Measurements from ENCODE around the gene FUT3. TPM values are rescaled to one million over a fixed set of nuclear protein-coding genes. Genes with fewer than 3 reads are reported as not detected.
A peak's percentile ranks its signal among the peaks of the same experiment; 100 is the strongest.

FUT3 gene
- total RNA-seq, 1 donor from 2014 or later: not detected

DNA sequence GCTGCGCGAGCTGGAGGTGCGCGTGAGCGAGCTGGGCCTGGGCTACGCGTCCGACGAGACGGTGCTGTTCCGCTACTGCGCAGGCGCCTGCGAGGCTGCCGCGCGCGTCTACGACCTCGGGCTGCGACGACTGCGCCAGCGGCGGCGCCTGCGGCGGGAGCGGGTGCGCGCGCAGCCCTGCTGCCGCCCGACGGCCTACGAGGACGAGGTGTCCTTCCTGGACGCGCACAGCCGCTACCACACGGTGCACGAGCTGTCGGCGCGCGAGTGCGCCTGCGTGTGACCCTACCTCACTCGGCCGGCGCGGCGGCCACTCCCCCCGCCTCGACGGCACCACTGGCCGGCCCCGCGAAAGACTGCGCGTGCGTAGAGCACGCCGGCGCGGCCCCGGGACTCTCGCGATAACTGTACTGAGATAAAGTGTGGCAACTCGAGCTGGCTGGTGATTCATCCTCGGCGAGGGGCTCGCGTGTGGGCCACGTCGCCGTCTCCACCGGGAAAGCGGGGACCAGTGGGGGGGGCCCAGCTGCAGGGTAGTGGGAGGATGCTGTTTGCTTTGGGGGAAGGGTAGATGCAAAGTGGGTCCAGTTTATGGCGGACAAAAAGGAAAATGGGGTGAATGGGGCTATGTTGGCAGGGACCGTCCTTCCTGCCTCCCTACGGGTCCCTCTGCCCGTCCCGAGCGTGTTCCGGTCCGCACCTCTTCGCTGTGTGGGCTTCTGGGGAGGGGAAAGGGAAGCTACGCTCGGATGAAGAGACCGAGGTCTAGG lies 23.2 kb downstream of the FUT3 start:
- no peak for FAIRE-seq
- DNase-seq (ENCODE audit: low spot score in 2 of 2): peak; percentile 91 to 94

DNA sequence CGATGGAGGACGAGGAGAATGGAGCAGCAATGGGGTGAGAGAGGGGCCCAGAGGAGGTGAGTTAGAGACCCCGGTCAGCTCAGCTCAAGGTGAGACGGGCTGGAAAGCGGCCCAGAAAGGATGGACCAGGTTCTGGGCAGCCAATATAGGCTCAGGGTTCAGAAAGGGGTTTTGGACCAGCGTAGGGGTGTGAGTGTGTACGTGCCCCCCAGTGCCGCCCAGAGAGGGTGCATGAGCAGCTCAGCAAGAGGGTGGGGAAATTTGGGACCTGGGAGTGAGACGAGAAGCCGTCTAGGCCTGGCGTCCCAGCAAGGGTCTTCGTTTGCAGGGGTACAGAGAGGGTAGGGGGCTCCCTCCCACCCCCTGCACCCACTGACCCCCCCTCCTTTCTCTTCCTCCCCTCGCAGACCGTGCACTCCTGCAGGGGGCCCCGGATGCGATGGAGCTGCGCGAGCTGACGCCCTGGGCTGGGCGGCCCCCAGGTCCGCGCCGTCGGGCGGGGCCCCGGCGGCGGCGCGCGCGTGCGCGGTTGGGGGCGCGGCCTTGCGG lies 23.8 kb downstream of the FUT3 start:
- FAIRE-seq (no peak), DNase-seq (ENCODE audit: low spot score in 2 of 2) (no peak)

- FAIRE-seq: no peak
These were observed 24.5 kb downstream of the FUT3 start for GRCh38 chr19:5826531-5827341.

DNA sequence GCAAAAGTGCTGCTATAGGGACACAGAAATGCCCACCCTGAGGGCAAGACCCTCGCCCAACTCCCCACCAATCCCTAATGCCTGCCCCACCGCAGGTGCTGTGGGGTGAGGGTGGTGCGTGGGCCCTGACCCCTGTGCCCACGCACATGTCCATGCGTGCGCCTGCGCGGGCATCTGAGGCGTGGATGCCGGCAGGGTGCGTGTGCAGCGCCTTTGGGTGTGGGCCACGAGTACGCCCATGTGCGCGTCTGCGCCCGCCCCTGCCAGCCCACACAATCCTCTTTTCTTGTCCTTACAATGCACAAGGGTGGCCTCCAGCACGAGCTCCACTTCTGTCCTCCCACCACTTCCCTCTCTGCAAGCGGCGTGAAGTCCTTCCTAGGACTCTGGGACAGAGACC lies 26.1 kb downstream of the FUT3 start:
- DNase-seq (ENCODE audit: low spot score in 2 of 2) (no peak), FAIRE-seq (no peak)

More at GRCh38 chr19:5826531-5827341, 24.5 kb downstream of the FUT3 start:
- no peak for DNase-seq (ENCODE audit: low spot score in 2 of 2)

- FAIRE-seq (no peak), DNase-seq (ENCODE audit: low spot score in 2 of 2) (no peak)
These were observed 26.5 kb downstream of the FUT3 start for GRCh38 chr19:5824751-5825150.

GRCh38 chr19:5823579-5824281 lies 27.5 kb downstream of the FUT3 start:
- FAIRE-seq (no peak), DNase-seq (ENCODE audit: low spot score in 2 of 2) (no peak)

DNA sequence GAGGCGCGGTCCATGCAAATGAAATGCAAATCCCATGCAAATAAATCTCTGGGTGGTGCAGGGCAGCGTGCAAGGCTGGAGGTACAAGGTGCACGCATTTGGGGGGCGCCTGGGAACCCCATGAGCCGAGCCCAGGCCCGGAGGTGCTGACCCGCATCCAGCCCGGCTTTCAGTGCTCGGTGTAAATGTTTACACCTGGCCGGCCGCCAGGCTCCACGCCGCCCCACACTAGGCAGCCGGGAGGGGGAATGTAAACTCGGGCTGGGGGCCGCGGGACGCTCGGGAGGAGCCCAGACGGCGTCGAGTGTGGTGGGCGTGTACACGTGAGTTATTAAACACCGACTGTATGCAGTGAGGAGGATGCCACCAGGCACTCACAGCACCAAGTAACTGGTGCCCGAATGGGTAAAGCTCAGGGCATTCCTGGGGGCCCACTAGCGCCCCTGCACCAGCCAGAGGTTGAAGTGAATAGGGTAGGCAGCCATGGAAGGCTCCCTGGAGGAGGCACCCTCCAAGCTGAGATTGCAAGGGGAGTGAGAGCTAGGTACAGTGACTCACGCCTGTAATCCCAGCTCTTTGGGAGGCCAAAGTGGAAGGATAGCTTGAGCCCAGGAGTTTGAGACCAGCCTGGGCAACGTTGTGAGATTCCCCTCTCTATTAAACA lies 28.9 kb downstream of the FUT3 start:
- DNase-seq (ENCODE audit: low spot score in 2 of 2): no peak
- no peak for FAIRE-seq

DNA sequence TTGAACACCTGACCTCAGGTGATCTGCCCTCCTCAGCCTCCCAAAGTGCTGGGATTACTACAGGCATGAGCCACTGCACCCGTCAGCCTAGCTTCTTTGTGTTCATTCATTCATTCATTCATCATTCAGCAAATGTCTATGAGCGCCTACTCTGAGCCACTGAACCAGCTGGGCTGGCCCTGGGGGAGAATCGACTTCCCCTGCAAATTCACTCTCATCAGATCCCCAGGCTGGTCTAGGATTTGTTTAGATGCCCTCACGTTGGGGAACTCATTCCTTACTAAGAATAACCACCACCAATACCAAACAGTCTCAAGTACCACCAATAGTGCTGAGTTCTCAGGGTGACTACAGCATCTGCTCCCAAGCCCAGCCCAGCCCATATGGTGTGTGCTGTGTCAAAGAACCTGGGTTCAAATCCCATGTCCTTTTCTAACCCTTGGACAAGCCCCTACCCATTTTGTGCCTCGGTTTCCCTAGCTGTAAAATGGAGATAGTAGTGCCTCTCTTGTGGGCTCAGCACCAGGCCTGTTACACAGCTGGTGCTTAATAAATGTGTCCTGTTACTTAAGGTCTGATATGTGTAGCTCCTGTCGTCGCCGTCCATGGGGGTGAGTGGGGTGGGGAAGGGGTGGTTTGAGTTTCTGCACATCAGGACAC lies 29.6 kb downstream of the FUT3 start:
- FAIRE-seq: no peak
- no peak for DNase-seq (ENCODE audit: low spot score in 2 of 2)

DNA sequence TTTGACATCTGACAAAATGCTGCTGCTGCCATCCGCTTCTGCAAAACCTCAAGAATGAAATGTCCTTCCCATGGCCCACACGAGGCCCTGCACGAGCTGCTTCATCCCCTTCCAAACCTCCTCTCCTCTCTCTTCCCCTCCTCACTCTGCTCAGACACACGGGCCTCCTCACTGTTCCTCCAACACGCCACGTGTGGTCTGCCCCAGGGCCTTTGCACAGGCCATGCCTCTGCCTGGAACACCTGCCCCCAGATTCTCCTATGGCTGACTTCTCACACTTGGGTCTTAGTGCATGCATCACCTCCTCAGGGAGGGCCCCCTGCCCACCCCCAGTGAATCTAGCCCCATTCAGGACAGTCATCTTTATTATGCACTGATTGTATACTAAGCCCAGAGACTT lies 30.5 kb downstream of the FUT3 start:
- no peak for FAIRE-seq
- DNase-seq (ENCODE audit: low spot score in 2 of 2): no peak

DNA sequence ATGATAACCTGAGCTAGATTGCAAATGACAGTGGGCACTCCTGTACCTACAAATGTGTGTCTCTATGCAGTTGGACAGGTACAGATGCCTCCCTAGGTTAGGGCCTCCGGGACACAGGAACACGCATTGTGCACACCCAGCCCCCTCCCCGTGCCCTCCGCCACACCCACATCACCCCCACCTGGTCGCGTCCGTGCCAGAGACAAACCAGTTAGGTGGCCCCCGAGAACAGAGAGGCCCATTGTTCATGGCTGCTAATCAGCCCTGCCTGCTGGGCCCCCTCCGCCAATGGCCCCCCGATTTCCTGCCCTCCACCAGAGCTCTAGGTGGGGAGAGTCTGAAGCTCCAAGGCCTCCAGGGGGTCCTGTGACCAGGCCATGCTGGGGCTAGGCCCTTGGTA lies 32.7 kb downstream of the FUT3 start:
- FAIRE-seq (no peak), DNase-seq (ENCODE audit: low spot score in 2 of 2) (no peak)

GRCh38 chr19:5817218-5817617 lies 34.0 kb downstream of the FUT3 start:
- no peak for FAIRE-seq
- DNase-seq (ENCODE audit: low spot score in 2 of 2): no peak

GRCh38 chr19:5814852-5815246 lies 36.4 kb downstream of the FUT3 start:
- no peak for FAIRE-seq
- DNase-seq (ENCODE audit: low spot score in 2 of 2): no peak

- FAIRE-seq: no peak
- DNase-seq (ENCODE audit: low spot score in 2 of 2): no peak
These were observed 37.0 kb downstream of the FUT3 start for GRCh38 chr19:5814123-5814851.

DNA sequence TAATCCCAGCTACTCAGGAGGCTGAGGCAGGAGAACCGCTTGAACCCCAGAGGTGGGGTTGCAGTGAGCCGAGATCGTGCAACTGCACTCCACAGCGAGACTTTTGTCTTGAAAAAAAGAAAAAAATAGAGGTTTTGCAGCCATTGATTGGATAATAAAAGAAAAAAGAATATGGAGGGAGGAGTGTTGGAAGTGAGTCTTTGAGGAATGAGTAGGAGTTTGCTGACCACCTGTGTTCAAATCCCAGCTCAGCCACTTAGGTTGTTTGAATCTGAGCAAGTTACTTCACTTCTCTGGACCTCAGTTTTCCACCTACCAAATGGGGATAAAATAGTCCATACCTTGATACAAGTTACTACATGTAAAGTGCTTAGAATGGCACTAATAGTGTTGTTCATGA lies 40.1 kb downstream of the FUT3 start:
- no peak for FAIRE-seq

GRCh38 chr19:5809469-5809868 lies 41.8 kb downstream of the FUT3 start:
- no peak for FAIRE-seq
- DNase-seq (ENCODE audit: low spot score in 2 of 2): no peak

More for the DNA sequence above, 40.1 kb downstream of the FUT3 start:
- no peak for DNase-seq (ENCODE audit: low spot score in 2 of 2)

- DNase-seq (ENCODE audit: low spot score in 2 of 2): no peak
- FAIRE-seq: no peak
These were observed 42.2 kb downstream of the FUT3 start for GRCh38 chr19:5809053-5809452.

- FAIRE-seq (no peak), DNase-seq (ENCODE audit: low spot score in 2 of 2) (no peak)
These were observed 43.0 kb downstream of the FUT3 start for GRCh38 chr19:5808120-5808816.

DNA sequence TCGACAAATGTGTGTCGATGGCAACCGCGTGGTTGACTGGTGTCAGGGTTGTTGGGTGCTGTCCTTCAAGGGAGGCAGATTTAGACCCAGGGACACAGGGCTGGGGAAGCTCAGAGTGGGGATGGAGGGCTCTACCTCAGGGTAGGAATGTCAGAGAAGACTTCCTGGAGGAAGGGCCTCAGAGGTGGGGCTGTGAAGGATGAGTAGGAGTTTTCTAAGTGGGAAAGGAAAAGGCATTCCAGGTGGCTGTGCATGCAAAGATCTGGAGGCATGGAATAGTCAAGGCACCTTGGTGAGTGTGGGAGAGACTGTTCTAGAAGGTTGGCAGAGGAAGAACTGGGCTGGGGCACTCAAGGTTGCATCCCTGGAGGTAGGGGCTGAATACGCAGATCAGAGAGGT lies 44.3 kb downstream of the FUT3 start:
- DNase-seq (ENCODE audit: low spot score in 2 of 2): no peak
- no peak for FAIRE-seq

DNA sequence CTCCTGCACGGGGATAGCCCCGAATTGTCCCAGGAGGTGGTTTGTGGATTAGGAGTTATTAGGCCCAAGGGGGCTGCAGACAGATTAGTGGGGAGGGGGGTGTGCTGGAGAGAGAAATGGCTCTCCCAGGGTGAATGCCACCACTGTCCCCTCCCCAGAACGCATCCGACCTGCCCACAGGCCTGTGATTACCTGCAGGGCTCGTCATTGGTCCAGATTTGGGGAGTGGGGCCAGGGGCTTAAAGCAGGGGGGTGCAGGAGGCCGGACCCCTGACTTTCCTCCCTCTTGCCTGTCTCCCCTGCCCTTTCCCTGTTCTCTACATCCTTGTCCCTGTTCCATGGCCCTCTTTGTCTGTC lies 45.1 kb downstream of the FUT3 start:
- FAIRE-seq: no peak

More for the DNA sequence above, 45.1 kb downstream of the FUT3 start:
- no peak for DNase-seq (ENCODE audit: low spot score in 2 of 2)
